ENCODE measurements around the gene KCNIP4.

The KCNIP4 gene

GRCh38 chr4:21571100-21571499 is 377.5 kb downstream of the KCNIP4 start:
- no peak for DNase-seq (ENCODE audit: low spot score)

- no peak for DNase-seq (ENCODE audit: low spot score)
These were observed 378.9 kb downstream of the KCNIP4 start for GRCh38 chr4:21569638-21570037.

DNA sequence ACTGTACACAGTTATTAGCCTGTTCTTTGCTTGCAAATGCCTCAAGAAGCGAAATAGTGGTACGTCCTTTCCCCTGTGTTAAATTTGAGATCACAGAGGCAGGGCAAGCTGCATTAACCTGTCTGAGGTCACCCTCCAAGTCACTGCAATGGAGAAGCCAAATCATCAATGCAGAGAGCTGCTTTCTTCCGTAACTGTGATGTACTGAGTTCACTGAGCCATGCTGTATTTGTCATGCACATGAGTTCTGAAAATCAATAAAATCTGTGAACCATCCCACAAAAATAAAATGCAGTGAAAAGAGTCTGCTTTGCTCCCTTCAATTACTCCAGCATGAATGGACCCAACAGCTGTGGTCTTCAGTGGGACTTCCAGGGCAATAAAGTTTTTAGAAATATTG is 393.5 kb downstream of the KCNIP4 start:
- DNase-seq (ENCODE audit: low spot score), result no peak

GRCh38 chr4:21554500-21554899 is 394.1 kb downstream of the KCNIP4 start:
- no peak for DNase-seq (ENCODE audit: low spot score)

DNA sequence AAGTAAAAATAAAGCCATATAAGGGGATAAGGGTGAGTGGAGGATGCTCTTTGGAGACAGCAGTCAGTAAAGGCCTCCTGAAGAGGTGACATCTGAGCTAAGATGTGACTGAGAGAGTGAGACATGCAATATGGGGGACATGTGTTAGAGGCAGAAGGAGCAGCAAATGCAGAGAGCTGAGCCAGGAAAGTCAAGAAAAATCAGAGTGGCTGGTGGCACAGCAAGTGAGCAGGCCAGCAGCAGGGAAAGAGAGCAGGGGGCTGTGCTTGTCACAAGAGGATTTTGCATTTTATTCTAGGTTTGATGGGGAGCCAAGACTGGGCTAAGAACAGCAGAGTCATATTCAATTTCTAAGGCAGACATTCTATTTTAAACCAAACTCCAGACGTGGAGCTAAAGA is 394.5 kb downstream of the KCNIP4 start:
- DNase-seq (ENCODE audit: low spot score), result no peak

DNA sequence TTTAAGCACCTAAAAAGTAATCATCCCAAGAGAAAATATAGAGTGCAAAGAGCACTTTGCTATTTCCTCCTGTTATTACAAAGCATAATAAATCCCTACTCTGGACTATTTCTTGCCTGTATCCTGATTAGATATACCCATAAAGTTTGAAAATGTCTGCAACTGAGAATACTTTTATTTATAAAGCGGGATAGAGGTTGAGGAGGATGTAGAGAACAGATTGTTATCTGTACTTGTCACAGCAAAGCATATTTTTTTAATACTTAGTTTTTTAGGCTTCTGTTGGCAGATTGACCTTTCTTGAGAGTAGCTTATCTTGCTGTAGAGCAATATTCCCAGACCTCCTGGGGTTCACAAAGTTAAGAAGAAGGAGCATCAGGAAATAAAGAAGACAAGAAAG is 396.1 kb downstream of the KCNIP4 start:
- DNase-seq (ENCODE audit: low spot score), result no peak

DNA sequence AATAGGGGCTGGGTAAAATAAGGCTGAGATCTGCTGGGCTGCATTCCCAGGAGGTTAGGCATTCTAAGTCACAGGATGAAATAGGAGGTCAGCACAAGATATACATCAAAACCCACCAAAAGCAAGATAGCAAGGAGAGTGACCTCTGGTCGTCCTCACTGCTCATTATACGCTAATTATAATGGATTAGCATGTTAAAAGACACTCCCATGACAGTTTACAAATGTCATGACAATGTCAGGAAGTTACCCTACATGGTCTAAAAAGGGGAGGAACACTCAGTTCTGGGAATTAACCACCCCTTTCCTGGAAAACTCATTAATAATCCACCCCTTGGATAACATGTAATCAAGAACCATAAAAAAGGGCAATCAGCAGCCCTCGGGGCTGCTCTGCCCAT is 403.6 kb downstream of the KCNIP4 start:
- no peak for DNase-seq (ENCODE audit: low spot score)

DNA sequence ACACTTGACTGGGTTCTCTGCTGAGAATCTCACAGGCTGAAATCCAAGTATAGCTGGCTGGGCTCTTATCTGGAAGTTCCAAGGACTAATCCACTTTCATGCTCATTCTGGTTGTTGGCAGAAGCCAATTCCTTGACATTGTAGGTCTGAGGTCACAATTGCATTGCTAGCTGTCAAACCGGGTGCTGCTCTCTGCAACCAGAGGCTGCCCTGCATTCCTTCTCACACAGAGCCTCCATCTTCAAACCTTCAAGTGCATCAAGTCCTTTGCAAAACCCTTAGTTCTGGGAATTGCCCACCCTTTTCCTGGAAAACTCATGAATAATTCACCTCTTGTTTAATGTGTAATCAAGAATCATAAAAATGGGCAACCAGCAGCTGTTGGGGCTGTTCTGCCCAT is 404.2 kb downstream of the KCNIP4 start:
- no peak for DNase-seq (ENCODE audit: low spot score)

DNA sequence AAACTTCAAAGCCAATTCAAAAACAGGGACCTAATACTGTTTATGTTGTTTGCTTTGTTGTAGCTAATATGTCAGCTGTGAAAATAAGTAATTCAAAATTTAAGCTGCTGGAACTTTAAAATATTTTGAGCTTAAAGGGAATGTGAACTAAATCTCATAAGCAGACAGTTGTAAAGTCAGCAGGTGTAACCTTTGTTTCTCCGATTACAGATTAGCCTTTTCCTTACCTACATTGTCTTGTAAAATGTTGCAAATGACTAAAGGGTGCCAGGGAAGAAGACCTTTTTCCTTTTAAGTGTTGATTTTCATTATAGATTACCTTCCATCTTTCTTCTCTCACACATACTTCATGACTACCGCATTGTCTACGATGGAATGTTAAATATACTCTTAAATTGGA is 405.1 kb downstream of the KCNIP4 start:
- DNase-seq (ENCODE audit: low spot score), result no peak

GRCh38 chr4:21535898-21536297 is 412.7 kb downstream of the KCNIP4 start:
- no peak for DNase-seq (ENCODE audit: low spot score)

DNA sequence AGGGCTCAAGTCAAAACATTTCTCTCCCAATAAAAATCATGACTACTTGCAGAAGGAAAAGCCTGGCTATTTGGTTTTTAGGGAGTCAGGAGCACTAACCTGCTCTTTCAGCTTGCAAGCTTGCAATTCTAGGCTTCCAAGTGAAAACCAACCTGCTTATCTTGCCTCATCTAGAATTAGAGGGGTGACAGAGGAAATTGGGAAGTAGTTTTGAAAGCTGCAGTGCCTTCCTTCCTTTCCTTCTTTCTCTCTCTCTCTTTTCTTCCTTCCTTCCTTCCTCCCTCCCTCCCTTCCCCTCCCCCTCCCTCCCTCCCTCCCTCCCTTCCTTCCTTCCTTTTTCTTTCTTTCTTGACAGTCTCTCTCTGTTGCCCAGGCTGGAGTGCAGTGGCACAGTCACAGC is 417.5 kb downstream of the KCNIP4 start:
- no peak for DNase-seq (ENCODE audit: low spot score)

GRCh38 chr4:21529214-21529613 is 419.4 kb downstream of the KCNIP4 start:
- DNase-seq (ENCODE audit: low spot score), result no peak

DNA sequence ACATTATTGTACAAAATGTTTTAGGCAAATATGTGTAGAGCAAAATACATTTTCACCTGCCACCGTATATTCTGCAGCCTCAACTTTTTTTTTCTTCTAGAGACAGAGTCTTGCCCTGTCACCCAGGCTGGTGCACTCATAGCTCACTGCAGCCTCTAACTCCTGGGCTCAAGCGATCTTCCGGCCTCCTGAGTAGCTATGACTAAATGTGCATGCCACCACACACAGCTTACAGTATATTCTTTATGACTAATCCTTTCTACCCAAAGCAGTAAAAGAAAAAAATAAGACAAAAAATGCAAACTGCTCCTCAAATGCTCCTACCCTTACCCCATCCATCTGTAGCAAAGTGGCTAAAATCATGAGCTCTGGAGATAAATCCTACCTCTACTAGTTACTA is 426.3 kb downstream of the KCNIP4 start:
- DNase-seq (ENCODE audit: low spot score), result no peak

DNA sequence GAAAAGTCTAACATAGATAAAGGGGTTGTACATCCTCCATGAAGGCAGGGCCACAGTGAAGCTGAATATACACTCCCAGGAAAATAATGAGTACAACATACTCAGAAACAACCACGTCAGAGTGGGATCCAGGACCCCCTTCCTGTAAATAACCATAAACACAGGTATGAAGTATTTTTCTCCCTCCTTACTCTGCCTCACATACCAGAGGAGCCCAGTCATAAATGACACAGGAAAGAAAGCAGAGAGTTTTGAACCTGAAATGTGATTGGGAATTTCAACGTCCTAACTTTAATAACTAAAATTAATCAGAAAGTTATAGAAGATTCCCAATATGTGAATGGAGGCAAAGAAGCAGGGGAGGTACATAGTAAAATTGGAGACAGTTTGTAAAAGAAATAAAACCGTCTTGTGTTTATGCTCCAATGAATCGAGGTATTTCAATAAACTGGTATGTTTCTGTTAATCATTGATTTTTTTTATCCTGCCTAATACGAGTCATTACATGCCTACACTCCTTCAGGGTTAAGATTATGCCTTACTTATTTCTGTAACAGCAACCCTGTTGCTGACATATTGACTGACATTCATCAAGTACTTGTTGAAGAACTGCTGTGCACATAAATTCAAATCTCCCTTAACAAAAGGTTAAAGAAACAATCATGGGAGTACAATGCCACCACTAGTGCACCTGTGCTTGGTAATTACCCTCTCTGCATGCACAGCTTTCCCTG is 431.3 kb downstream of the KCNIP4 start:
- no peak for DNase-seq (ENCODE audit: low spot score)

- DNase-seq (ENCODE audit: low spot score), result no peak
These were observed 434.4 kb downstream of the KCNIP4 start for GRCh38 chr4:21514022-21514694.

DNA sequence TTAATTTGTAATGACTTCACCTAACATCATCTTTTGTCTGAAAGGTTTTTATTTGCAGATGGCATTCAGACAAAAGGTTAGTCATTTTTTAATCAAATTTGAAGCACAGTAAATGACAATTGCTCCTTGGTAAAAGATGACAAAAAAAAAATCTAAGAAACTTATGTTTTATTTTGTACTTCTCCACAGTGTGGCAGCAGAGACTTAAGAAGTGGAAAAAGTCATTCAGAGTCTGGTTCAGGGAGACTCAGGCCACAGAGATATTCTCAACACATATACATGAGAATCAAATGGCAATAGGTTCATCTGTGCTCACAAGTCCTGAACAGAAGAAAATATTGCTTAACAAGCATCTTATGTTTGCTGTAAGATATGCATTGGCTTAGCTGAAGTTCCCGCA is 436.2 kb downstream of the KCNIP4 start:
- DNase-seq (ENCODE audit: low spot score), result peak; percentile 9

DNA sequence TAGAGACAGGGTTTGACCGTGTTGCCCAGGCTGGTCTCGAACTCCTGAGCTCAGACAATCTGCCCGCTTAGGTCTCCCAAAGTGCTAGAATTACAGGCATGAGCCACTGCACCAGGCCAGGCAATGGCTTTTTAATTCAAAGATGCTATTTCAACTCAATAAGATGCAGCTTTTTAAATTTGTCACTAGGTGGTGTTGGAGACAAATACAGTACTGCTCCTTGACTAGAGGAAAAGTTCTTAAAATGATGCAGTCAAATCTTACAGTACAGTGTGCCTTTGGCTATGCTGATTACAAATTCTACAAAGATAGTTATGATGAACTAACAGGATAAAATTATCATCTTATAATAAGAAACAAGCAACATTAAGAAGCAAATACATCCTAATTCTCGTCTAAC is 441.1 kb downstream of the KCNIP4 start:
- no peak for DNase-seq (ENCODE audit: low spot score)

DNA sequence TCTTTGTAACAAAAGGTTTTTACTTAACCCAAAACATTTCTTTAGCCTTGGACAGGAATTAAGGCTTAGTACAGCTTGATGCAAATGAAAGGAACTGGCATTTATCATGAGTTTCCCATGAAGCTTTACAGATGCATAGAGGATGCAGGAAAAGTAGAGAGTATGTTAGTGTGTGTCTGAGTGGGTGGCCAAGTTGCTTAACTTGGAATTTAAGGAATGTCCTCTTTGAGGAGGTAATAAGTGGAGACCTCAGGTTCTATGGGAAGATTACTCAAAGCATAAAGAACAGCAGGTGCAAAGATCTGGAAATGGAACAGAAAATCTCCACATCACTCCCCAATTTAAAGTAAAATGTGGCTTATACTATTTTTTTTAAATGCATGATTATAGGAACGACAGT is 457.9 kb downstream of the KCNIP4 start:
- no peak for DNase-seq (ENCODE audit: low spot score)

DNA sequence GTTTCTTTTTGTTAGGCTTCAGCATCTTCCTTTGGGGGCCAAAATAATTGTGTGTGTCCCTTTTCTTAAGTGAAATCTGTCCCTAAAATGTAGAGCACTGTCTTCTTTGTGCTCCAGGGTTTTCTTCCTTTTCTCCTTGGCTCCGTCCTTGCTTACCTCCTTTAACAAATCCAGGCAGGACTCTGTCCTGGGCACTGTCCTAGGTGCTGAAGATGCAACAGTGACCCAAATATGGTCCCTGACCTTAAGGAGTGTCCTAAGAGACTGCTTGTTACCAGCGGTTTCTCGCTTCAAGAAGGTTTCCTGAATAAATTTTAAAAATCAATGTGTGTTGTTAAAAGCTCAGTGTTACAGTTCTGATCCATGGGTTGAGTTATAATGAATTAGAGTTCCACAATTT is 471.8 kb downstream of the KCNIP4 start:
- DNase-seq (ENCODE audit: low spot score), result no peak

DNA sequence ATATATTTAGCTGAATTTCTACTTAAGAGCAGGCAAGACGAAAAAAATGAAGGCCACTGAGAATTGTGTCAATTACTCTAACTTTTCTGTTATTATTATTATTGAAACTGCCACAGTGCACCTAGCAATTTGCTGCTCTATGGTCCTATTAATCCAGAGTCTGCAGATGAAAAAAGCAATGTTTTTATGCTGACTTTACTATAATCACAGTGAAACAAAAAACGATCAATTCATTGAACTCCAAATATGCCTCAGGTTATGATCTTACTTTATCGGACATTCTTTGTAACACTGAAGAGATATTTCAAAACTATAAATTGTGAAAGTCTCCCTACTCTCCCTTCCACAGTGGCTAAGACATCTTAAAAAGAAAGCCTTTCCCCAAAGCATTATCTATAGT is 474.4 kb downstream of the KCNIP4 start:
- no peak for DNase-seq (ENCODE audit: low spot score)

DNA sequence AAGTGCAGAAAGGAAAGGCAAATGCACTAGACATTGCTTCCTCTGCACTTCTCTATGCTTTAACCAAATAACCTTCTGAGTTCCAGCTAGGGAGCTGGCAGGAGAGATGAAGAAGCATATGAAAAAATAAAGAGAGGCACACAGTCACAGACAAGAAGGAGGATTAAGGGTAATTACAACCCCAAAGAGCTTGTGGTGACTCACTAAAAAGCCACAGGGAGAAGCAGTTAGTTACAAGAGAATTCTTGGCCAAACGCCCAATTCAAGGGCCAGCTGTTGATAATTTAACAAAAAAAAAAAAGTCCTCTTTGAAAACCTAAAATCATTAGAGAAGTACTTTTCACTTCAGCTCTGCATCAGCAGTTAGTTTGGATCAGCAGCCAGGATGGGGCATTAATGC is 478.0 kb downstream of the KCNIP4 start:
- no peak for DNase-seq (ENCODE audit: low spot score)

- no peak for DNase-seq (ENCODE audit: low spot score)
These were observed 478.9 kb downstream of the KCNIP4 start for GRCh38 chr4:21469438-21470300.

GRCh38 chr4:21467551-21467950 is 481.0 kb downstream of the KCNIP4 start:
- DNase-seq (ENCODE audit: low spot score), result no peak
